Measurements from ENCODE around the gene PPCDC.

Gene PPCDC

DNA sequence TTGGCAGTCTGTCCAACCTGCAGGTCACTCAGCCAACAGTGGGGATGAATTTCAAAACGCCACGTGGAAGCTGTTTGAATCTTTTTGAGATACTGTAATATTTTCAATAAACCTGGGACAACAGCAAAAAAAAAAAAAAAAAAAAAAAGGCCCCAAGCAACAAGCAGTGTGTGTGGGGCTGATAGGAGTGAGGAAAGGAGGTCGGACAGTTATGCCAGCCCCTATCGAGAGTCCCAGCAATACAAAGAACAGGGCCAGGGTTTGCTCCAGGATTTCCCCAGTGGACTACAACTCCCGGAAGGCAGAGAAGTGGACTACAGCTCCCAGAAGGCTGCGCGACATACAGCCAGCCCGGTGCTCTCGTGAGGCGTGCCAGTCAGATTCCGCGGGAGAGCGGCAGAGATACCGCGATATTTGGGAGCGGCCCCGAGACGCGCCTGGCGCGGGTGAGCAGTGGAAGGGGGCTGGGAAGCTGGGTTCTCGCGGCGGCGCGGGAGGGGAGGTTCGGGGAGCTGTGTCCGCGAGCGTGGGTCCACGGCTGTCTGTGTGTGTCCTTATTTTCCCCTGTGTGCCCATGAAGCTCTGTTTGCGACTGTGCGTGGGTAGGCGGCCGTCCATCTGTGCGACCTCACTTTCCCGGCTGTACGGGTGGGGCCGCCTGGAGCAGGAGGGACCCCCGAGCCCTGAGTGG is at the start of gene PPCDC:
TSS of gene PPCDC (plus strand) at position 410 of the 691 bp plus-strand sequence. CDS start 4,729 bp downstream, outside the sequence.
- DNase-seq (ENCODE audit: low read depth in 2 of 2): peak; percentile 91 to 94

DNA sequence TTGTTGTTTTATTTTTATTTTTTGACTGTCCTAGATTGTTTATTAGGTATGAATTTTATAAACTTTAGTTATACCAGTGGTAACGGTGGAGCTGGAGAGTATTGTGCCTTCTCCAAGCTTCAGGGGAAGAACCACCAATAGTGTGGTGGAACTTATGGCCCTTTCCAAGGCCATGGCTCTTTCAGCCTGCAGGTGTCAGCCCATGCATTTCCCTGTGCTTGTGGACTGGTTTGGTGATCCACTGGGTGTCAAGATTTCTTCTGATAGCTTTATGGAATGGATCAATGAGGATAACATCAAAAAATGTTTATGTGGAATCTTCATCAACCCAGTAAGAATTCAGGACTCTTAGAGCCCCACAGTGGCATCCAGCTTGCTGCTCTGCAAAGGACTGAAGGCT is 47.2 kb upstream of the PPCDC start:
- DNase-seq (ENCODE audit: low read depth in 2 of 2): no peak

DNA sequence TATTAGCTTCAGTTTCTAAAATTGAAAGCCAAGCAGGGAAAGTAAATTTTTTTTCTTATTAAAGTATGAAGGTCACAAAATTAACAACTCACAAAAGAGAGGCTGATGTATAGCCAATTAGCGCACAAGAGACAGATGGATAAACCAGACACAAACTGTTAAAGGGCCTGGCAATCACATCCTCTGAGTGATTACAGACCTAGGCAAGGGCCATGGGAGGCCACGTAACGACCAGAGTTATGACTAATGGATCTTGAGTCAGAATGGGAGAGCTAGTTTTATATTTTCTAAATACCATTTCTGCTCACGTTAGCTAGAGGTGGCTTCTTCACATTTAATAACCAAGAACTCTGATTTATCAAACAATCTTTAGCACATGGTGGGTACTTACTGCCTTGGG is 45.8 kb upstream of the PPCDC start:
- DNase-seq (ENCODE audit: low read depth in 2 of 2): peak in 1 of 2 donors; percentile 38

- DNase-seq (ENCODE audit: low read depth in 2 of 2): no peak
These were observed 45.3 kb upstream of the PPCDC start for GRCh38 chr15:74978077-74978476.

DNA sequence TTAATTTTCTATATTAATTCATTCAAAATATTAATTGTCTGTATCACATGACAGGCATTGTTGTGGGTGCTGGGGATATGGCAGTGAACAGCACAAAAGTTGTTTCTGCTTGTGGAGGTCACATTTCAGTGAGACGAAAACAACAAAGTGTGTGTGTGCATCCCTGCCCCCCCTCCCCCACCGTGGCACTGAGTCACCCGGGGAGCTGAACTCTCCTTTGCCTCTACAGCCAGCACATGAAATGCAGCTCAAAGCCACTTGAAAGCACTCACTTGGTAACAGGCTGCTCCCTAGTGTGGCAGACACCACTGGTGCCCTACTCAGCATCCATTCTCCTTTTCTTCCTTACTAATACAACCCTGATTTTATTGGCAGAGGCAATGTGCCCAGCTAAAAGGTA is 44.9 kb upstream of the PPCDC start:
- peak; percentile 45 to 54 for DNase-seq (ENCODE audit: low read depth in 2 of 2)

- DNase-seq (ENCODE audit: low read depth in 2 of 2): no peak
These were observed 41.2 kb upstream of the PPCDC start for GRCh38 chr15:74982183-74982582.

- peak; percentile 33 to 63 for DNase-seq (ENCODE audit: low read depth in 2 of 2)
These were observed 39.6 kb upstream of the PPCDC start for GRCh38 chr15:74983725-74984231.

DNA sequence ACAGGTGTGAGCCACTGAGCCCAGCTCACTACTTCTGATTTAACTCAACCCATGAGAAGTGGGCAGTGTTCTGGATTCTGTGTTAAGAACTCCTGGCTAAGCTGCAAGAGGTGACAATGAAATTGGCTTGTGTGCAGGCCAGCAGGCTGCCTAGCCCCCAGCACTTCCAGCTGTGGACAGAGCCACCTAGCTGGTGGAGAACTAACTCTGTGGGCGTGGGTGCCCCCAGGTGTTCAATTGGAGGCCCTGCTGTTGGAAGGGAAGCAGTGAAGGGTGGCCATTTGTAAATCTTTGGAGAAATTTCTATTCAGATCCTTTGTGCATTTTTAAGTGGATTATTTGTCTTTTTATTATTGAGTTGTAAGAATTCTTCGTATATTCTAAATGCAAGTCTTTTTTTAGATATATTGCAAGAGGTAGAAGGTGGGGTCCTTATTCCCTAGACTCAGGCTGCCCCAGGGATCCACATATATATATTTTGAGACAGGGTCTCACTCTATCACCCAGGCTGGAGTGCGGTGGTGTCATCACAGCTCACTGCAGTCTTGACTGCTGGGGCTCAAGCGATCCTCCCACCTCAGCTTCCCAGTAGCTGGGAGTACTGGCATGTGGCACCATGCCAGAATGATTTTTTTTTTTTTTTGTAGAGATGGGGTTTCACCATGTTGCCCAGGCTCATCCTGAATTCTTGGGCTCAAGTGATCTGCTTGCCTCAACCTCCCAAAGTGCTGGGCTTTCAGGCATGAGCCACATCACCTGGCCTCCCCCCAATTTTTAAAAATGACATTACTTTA is 35.2 kb upstream of the PPCDC start:
- peak; percentile 16 to 20 for DNase-seq (ENCODE audit: low read depth in 2 of 2)

DNA sequence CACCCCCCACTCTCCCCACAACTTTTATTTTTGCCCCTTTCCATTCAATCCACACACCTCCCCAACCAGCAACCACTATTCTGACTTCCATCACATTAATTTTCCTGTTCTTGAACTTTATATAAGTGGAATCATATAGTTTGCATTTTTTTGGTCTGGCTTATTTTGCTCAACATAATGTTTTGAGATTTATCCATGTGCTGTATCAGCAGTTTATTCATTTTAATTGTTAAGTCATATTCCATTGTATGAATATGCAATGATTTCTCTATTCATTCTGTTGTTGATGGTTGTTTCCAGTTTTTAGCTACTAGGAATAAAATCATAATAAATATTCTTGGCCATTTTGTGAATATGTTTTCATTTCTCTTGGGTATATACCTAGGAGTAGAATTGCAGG is 33.9 kb upstream of the PPCDC start:
- no peak for DNase-seq (ENCODE audit: low read depth in 2 of 2)

- DNase-seq (ENCODE audit: low read depth in 2 of 2): no peak
These were observed 30.8 kb upstream of the PPCDC start for GRCh38 chr15:74992619-74993018.

DNA sequence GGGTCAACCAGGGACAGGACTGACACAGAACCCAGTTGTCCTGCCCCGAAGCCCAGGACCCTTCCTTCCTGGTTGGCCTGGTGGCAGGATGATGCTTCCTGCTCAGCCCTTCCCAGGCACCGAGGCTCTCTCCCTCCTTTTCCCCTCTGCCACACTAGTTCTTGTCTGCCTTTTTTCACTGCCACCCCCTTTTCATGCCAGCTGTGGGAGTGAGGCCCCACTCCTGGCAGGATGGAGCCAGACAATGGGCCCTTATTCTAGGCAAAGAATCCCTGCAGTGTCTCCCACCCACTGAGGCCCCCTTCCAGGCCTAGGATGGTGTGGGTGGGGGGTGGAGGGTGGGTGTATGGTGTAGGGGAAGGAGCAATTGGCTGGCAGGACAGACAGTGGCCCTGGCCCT is 29.2 kb upstream of the PPCDC start:
- DNase-seq (ENCODE audit: low read depth in 2 of 2): no peak

DNA sequence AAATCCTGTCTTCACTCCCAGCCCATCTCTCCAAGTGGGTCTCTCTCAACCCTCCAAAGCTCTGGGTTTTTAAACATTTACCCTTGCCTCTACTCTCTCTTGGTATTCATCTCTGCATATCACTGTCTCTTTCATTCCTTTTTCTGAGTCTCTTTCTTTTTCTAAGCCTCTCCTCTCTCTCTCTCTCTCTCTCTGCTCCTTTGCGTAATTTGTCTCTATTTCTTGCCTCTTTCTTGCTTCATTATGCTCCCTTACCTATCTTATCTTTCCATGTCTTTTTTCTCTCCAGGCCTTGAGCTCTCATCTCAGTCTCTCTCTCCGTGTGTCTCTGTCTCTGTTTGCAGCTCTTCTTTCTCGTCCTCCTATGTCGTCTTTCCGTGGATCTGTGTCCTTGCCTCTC is 28.7 kb upstream of the PPCDC start:
- DNase-seq (ENCODE audit: low read depth in 2 of 2): no peak

DNA sequence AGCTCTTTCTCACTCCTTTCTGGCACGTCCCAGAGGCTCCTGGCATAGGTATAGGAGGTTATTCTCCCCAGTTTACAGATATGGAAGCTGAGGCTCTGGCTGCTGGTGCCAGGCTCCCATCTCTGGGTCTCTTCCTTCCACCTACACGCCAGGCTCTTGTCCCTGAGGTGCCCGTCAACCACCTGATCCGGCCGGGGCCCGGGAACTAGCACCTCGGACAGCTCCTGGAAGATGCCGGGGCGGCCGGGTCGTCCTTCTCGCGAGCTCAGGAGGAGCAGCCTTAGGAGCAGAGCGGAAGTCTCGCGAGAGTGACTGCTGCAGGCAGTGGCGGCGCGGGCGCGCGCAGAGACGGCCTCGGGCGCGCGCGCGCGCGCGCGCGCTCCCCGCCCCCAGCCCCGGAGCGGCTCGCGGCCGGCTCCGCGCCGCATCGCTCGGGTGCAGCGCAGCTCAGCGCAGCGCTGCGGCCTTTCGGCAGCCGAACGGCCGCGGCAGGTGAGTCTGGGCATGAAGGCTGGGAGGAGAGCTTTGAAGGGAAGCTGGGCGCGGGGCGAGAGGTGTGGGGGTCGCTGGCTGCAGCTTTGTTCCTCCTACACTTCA is 28.1 kb upstream of the PPCDC start, which contains the start of gene SCAMP5:
TSS of gene SCAMP5 (plus strand) at position 382 of the 597 bp plus-strand sequence. CDS start 16,277 bp downstream, outside the sequence.
- DNase-seq (ENCODE audit: low read depth in 2 of 2): peak; percentile 89 to 94

DNA sequence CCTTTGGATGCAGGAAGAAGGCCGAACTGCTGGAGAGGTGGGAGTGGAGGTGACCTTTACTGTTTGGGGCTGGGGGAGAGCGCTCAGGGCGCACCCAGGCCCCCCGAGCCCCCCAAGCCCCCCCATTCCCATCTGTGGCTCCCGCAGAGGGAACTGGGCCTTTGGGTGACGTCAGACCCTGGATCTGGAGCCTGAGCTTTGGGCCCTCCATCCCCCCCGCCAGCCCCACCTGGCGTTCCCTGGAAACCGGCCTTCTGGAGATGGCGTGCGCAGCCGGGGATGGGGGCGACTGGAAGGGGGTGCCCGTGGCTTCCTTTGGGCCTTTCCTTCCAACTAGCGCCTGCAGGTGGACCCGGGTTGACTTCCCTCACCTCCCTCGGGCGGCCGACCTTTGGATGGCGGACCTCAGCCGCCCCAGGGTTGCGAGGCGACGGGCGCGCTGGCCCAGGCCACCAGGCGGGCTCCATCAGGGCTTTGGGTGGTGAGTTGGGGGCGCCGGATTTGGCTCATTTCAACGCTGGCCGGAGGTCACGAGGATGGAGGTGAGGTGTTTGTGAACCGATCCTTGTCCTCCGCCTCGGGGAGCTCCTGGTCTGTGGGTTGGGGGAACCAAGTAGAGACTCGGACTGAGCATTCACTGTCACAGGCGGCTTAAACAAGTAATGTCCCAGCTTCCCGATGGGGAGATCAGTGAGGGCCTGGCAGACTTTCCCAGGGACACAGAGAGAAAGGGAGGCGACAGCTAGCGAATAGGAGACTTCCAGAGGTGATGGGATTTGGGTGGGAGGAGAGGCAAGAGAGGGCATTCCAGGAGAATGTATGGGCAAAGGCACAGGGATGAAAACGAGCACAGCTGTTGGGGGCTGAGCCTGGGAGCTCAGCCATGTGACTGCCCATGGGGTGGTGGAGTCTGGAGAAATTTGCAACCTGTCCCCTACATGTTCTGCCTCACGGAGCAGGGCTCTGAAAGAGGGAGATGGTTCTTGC is 27.3 kb upstream of the PPCDC start:
- no peak for DNase-seq (ENCODE audit: low read depth in 2 of 2)

- DNase-seq (ENCODE audit: low read depth in 2 of 2): no peak
These were observed 26.2 kb upstream of the PPCDC start for GRCh38 chr15:74997141-74997540.

- no peak for DNase-seq (ENCODE audit: low read depth in 2 of 2)
These were observed 25.8 kb upstream of the PPCDC start for GRCh38 chr15:74997543-74997942.

GRCh38 chr15:75001310-75001709 is 22.1 kb upstream of the PPCDC start:
- no peak for DNase-seq (ENCODE audit: low read depth in 2 of 2)

DNA sequence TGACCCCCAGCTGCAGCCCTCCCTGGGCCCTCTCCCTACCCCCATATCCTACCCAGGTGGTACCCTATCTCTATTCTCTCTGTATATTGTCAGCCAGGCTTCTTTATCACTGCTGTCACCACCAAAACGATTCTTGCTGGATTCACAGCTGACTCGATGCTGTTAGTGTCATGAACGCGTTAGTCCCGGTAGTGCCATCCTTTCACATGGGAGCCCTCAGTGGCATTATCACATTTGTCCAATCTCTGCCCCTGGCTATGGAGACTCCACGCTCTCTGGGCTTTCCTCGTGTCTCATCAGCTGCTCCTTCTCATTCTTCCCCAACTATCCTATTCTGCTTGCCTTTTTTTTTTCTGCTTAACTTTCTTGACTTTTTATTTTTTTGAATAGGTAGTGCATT is 21.0 kb upstream of the PPCDC start:
- no peak for DNase-seq (ENCODE audit: low read depth in 2 of 2)

DNA sequence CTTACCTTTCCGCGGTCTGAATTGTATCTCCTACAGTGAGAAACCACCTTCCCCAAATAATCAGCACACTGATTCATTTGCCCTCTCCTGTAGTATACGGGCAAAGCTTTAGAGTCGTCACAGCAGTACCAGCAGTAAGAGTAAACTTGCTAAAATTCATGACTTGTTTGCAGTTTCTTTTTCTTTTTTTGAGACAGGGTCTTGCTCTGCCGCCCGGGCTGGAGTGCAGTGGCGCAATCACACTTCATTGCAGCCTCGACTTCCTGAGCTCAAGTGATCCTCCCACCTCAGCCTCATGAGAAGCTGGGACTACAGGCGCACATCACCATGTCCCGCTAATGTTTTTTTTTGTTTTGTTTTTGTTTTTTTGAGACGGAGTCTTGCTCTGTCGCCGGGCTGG is 16.2 kb upstream of the PPCDC start:
- no peak for DNase-seq (ENCODE audit: low read depth in 2 of 2)

DNA sequence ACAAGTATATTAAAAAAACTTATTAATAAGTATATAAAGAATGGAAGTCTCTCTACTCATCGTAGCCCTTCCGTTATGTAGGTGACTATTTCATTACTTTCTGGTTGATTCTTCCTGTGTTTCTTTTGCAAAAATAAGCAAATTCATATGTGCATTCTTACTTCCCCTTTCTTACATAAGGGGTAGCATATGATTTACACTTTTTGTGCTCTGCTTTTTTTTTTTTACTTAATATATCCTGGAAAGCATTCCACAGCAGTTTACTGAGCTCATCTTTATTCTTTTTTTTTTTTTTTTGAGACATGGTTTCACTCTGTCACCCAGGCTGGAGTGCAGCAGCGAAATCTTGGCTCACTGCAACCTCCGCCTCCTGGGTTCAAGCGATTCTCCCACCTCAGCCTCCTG is 15.2 kb upstream of the PPCDC start:
- DNase-seq (ENCODE audit: low read depth in 2 of 2): no peak

GRCh38 chr15:75008629-75009326 is 14.6 kb upstream of the PPCDC start:
- no peak for DNase-seq (ENCODE audit: low read depth in 2 of 2)

All from stimulated activated CD4-positive, alpha-beta T cell treated with anti-CD3 and anti-CD28 coated beads, Interleukin-4, amount 100 ng/mL, for 48 hours (primary cell).